Measurements from ENCODE around the gene RNF19B. TPM values are rescaled to one million over a fixed set of nuclear protein-coding genes. Genes with fewer than 3 reads are reported as not detected.

The RNF19B gene
- polyA plus RNA-seq, 2 of the 4 experiments (the other 2 are of a cell fraction), result 9.9 to 22.6 TPM

DNA sequence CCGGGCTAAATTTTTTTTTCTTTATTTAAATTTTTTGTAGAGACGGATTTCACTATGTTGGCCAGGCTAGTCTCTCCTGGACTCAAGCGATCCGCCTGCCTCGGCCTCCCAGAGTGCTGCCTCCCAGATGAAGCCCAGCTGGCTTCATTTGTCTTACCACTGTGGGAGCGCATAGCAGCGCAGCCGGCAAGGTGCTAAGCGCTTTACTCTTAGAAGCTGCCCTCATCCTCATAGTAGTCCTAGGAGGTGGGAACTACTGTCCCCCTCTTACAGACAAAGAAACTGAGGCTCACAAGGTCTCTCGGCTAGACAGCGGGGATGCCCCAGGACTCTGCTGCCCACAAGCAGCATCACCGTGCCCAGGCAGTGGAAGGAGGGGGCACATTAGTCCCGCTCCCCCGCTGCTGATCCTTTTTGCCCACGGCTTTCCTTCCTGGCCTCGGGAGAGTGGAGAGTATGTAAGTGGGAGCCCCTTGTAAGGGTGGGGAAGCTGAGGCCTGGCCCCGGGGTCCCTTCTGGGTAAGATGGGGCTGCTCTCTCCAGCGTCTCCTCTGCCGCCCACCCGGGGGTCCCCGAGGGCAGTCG, 64.1 kb downstream of the RNF19B start:
- ATAC-seq (peak in 1 of 2 experiments; percentile 30; a peak in 3 of 6 replicates), DNase-seq (ENCODE audit: low read depth in 1 of 2, low spot score in 1 of 2) (no peak), FAIRE-seq (no peak)
- H3K27ac ChIP-seq, result peak overlapping the region; percentile 80 to 97
- TF ChIP-seq GATA3 (IDR thresholded peaks at IDR 0.05; ENCODE audit: borderline replicate concordance) (no peak), CHD2 (IDR thresholded peaks at IDR 0.05; ENCODE audit: low read length, partially characterized antibody) (no peak), E2F6 (IDR thresholded peaks at IDR 0.05; ENCODE audit: borderline replicate concordance, low read depth) (no peak), TFCP2L1 (CRISPR knock-in tag; IDR thresholded peaks at IDR 0.05) (no peak), ZC3H11A (IDR thresholded peaks at IDR 0.05) (no peak), HOXA7 (CRISPR knock-in tag; IDR thresholded peaks at IDR 0.05) (no peak), POLR2AphosphoS2 (conservative IDR thresholded peaks at IDR 0.05; ENCODE audit: low read length) (no peak), HMGXB4 (CRISPR knock-in tag; IDR thresholded peaks at IDR 0.05; ENCODE audit: borderline replicate concordance) (no peak), FOSL2 (IDR thresholded peaks at IDR 0.05) (no peak), FOSL2 (CRISPR knock-in tag; IDR thresholded peaks at IDR 0.05) (no peak), NFE2L2 (conservative IDR thresholded peaks at IDR 0.05; ENCODE audit: low read length) (no peak), RCOR1 (IDR thresholded peaks at IDR 0.05; ENCODE audit: low read depth, low read length) (no peak), ELK1 (IDR thresholded peaks at IDR 0.05; ENCODE audit: low read depth, low read length) (no peak), HOXB13 (CRISPR knock-in tag; IDR thresholded peaks at IDR 0.05; ENCODE audit: low read depth) (no peak), CBX8 (IDR thresholded peaks at IDR 0.05) (no peak), PHF8 (IDR thresholded peaks at IDR 0.05; ENCODE audit: borderline replicate concordance, low read depth) (no peak), FOXS1 (CRISPR knock-in tag; IDR thresholded peaks at IDR 0.05) (no peak), RAD21 (conservative IDR thresholded peaks at IDR 0.05 in 1 of 2, IDR thresholded peaks at IDR 0.05 in 1 of 2) (no peak)
- TF ChIP-seq, protein P1, sequence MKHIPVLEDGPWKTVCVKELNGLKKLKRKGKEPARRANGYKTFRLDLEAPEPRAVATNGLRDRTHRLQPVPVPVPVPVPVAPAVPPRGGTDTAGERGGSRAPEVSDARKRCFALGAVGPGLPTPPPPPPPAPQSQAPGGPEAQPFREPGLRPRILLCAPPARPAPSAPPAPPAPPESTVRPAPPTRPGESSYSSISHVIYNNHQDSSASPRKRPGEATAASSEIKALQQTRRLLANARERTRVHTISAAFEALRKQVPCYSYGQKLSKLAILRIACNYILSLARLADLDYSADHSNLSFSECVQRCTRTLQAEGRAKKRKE (CRISPR knock-in tag; IDR thresholded peaks at IDR 0.05; ENCODE audit: low read depth), result no peak
- peak overlapping the region; percentile 79 for H3K4me3 ChIP-seq
- 90% methylated on average over 16 of the region's 22 CpGs for WGBS (ENCODE audit: missing lambda C conversion rate)
- CTCF ChIA-PET, result interaction anchor here (2.5 to 4.3 kb wide), 2 partner anchors 13 to 186 kb away, joined by 10 to 30 read pairs; partner anchors contain the start of gene HPCA
- H3K9me3 ChIP-seq, result no peaks in the 10 kb centered on the region
- POLR2A ChIA-PET, result no interaction called here
- H3K4me2 ChIP-seq, result peak overlapping the region; percentile 75
- H3K4me1 ChIP-seq, result peaks cover 14% of the 10 kb centered on the region; the same call in 2 of the 3 replicates

DNA sequence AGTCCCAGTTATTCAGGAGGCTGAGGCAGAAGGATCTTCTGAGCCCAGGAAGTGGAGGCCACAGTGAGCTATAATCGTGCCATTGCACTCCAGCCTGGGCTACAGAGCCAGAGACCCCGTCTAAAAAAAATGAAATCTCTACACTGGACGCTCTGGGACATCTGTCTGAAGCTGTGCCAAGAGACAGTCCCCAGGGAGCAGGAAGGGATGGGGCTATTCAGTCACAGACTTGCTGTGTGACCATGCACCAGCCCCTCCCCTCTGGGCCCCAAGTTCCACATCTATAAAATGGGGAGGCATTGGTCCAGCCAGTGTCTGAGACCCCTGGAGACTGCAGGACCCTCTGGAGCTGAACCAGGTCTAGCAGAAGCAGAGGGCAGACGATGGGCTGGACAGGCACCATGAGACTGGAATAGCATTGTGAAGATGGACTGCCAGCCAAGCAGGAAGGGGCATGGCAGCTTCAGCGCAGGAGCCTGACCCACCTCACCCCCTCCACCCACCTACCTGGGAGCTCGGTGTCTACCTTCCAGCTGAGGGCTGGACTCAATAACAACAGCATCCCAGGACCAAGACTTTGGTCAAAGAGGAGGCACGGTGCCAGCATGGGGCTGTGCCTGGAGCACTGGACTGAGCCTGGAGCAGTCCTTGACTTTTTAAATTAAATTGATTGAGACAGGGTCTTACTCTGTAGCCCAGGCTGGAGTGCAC, 64.9 kb downstream of the RNF19B start:
- FAIRE-seq (no peak), ATAC-seq (peak in 1 of 2 experiments; percentile 13; a peak in 2 of 6 replicates), DNase-seq (ENCODE audit: low read depth in 1 of 2, low spot score in 1 of 2) (no peak)
- ChIA-PET POLR2A (interaction anchor here (0.8 kb wide), 1 partner anchor 87 kb away, joined by 4 read pairs; no protein-coding TSS in a partner anchor), CTCF (interaction anchor here (0.6 to 4.3 kb wide), 5 partner anchors 12 to 187 kb away, joined by 3 to 30 read pairs (median 3); partner anchors contain the start of gene HPCA)
- Histone ChIP-seq H3K4me3 (no peak overlapping the region), H3K9me3 (no peaks in the 10 kb centered on the region), H3K27ac (no peak overlapping the region), H3K4me2 (peak overlapping the region; percentile 75; the same call in 2 of the 3 replicates), H3K4me1 (peaks cover 12% of the 10 kb centered on the region; the same call in 2 of the 3 replicates)
- WGBS (ENCODE audit: missing lambda C conversion rate), result 90% methylated on average over 6 of the region's 7 CpGs
- TF ChIP-seq MAFK (IDR thresholded peaks at IDR 0.05; ENCODE audit: partially characterized antibody) (no peak), FOSB (CRISPR knock-in tag; IDR thresholded peaks at IDR 0.05) (no peak), JUN (IDR thresholded peaks at IDR 0.05) (no peak), HOXA7 (CRISPR knock-in tag; IDR thresholded peaks at IDR 0.05) (no peak), KDM1A (IDR thresholded peaks at IDR 0.05; ENCODE audit: low read depth) (no peak), ESRRA (IDR thresholded peaks at IDR 0.05; ENCODE audit: borderline replicate concordance, low read length) (no peak), FOXS1 (CRISPR knock-in tag; IDR thresholded peaks at IDR 0.05) (no peak), HMGXB4 (CRISPR knock-in tag; IDR thresholded peaks at IDR 0.05; ENCODE audit: borderline replicate concordance) (no peak), CEBPB (IDR thresholded peaks at IDR 0.05) (no peak), RFX5 (IDR thresholded peaks at IDR 0.05) (no peak)
- TF ChIP-seq, protein P2, sequence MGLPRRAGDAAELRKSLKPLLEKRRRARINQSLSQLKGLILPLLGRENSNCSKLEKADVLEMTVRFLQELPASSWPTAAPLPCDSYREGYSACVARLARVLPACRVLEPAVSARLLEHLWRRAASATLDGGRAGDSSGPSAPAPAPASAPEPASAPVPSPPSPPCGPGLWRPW (IDR thresholded peaks at IDR 0.05), result no peak
